Measurements from ENCODE around the gene DAAM1.

The DAAM1 gene

DNA sequence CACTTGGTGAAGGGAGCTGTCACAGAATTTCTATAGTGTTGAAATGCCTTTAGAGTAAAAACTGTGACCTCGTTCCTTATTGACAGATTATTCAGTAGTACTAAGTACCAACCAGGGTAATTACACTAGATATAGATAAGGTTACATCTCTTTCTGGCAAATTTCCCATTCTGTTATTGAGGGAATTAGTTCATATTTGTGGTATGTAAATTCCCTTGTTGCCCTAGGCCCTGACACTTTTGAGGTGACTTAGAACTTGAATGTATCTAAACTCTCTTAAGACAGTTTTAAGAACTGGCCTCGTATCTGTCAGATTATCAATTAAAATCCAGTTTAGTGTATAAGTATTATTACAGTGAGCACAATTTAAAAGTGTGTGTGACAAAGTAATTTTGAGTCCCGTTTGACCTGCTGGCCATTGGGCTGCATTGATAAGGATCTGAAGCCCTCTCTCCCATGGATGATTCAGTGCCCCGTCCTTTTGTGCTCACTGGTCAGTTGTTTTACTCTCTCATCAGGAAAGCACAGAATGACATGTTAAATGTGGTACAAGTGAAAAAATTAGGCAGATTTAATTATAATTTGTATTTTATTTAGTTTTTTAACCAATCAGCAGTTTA, 153.5 kb downstream of the DAAM1 start:
- no peak for DNase-seq (ENCODE audit: low spot score)

- no peak for DNase-seq (ENCODE audit: low spot score)
Observed at GRCh38 chr14:59342516-59343484, 154.3 kb downstream of the DAAM1 start.

GRCh38 chr14:59343585-59343984, 155.1 kb downstream of the DAAM1 start:
- no peak for DNase-seq (ENCODE audit: low spot score)

DNA sequence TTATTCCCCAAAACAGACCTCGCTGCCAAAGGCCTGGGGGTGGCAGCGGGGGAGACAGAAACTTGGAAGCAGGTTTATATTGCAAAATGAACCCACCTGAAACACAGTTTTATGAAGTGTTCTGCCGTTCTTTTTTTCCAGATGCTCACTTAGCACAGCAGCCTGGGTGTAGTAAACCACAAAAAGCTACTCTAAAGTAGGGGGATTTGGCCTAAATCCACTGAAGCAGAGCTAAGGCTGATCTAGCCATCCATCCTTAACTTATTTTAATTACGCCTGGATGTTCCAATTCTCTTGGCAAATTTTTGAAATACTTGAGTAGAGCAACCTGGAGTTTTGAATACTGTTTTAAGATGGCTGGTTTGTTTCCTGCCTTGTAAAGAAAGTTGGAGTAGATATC, 155.5 kb downstream of the DAAM1 start:
- no peak for DNase-seq (ENCODE audit: low spot score)

- no peak for DNase-seq (ENCODE audit: low spot score)
Observed at GRCh38 chr14:59344691-59345455, 156.4 kb downstream of the DAAM1 start.

GRCh38 chr14:59346329-59346728, 157.9 kb downstream of the DAAM1 start:
- DNase-seq (ENCODE audit: low spot score) = no peak

- DNase-seq (ENCODE audit: low spot score) = no peak
Observed at GRCh38 chr14:59346796-59347510, 158.5 kb downstream of the DAAM1 start.

- no peak for DNase-seq (ENCODE audit: low spot score)
Observed at GRCh38 chr14:59347511-59347900, 159.0 kb downstream of the DAAM1 start.

GRCh38 chr14:59347915-59348314, 159.4 kb downstream of the DAAM1 start:
- no peak for DNase-seq (ENCODE audit: low spot score)

DNA sequence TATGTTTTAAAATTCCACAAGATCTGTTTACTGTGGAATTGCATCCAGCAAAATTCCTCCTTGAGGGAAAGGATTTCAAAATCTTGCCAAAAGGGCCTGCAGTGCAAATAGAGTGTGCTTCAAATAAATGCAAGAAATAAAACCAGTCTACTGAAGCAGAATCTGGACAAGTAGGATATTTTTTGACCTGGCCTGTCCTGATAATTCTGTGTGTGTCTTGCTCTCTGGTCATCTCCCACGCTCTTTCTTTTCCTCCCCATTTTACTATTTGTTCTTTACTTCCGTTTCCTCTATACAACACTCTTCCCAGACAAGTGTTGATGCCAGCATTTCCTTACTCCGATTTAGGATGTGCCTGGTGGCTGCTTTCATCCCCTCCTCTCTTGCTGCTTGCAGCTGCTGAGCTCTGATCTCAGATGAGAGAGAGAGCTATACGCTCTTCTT, 160.8 kb downstream of the DAAM1 start:
- no peak for DNase-seq (ENCODE audit: low spot score)

DNA sequence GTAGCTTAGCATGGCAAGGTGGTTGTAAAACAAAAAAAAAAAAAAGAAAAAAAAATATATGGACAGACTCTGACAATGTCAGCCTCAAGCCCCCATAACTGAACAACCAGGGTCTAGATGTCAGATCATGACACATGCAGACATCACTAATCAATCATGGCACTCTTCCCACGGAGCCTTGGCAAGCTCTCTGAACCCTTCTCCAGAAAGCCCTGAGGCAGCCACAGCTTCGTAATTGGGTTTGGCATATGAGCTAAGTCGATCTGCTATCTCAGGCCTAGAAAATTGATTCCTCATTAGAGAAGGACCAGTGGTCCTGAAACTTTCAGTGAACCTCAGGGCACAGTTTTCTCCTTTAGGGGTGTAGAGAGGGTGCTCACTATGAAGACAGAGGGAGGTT, 164.5 kb downstream of the DAAM1 start:
- DNase-seq (ENCODE audit: low spot score) = no peak

- DNase-seq (ENCODE audit: low spot score) = no peak
Observed at GRCh38 chr14:59354666-59355065, 166.2 kb downstream of the DAAM1 start.

DNA sequence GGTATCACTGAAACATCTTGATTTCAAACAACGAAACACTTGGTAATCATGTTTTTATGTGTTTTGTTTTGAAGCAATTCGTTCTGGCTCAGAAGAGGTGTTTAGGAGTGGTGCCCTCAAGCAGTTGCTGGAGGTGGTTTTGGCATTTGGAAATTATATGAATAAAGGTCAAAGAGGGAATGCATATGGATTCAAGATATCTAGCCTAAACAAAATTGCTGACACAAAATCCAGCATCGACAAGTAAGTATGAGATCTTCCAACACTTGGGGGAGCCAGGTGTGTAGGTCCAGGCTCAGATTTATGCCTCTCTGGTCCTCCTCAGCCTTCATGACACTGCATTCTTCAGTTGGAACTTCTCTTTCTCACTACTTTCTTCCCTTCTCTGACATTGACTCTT, 166.6 kb downstream of the DAAM1 start:
- no peak for DNase-seq (ENCODE audit: low spot score)

DNA sequence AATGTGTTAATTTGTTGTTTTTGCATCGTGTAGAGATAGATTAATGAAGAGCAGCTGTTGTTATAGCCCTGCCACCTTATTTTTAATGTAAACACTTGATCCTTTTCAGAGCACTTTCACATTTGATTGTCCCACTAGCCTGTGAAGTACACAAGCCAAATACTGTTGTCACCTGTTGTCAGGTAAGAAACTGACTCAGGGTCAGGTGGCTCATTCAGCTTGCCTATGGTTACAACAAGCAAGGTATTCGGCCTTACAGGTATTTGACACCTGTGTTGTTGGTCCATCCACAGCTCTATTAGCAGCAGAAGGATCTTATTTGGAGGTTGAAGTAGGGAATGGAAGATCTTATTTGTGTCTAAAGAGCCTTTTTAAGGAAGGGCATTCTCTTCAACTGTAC, 167.8 kb downstream of the DAAM1 start:
- DNase-seq (ENCODE audit: low spot score) = no peak

DNA sequence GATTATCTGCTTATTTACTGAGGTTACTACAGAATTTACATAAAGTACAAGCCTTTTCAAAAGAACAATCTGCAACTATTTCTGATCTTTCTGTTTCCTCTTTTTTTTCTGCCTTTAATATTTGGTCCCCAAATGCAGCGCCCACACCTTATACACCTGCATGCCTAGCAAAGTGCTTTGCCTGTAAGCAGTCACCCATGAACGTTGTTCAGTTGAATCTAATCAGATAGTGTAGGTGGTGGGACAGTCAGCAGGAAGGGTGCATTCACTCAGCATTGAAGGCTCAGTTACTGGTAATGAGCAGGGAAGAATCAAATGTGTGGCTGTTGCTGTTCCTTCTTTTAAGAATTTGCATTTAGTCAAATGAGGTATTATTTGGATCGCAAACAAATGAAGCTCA, 168.3 kb downstream of the DAAM1 start:
- DNase-seq (ENCODE audit: low spot score) = no peak

DNA sequence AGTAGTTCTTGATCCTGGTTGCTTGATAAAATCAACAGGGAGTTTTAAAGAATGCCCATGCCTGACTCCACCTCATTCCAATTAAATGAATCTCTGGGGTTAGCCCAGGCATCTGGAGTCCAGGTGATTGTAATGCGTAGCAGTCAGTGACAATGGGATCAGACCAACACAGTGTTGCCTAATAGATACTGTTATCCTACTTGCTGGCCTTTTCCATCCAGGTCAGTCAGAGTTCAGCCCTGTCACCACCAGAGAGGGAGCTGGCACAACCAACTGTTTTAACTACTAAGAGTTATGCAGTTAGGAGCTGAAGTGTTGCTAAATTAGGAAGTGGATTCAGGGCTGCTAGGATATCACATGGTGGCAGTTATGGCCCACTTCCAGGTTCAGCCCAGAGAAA, 169.6 kb downstream of the DAAM1 start:
- no peak for DNase-seq (ENCODE audit: low spot score)

- DNase-seq (ENCODE audit: low spot score) = no peak
Observed at GRCh38 chr14:59358784-59359183, 170.3 kb downstream of the DAAM1 start.

GRCh38 chr14:59359431-59360124, 171.1 kb downstream of the DAAM1 start:
- DNase-seq (ENCODE audit: low spot score) = no peak

DNA sequence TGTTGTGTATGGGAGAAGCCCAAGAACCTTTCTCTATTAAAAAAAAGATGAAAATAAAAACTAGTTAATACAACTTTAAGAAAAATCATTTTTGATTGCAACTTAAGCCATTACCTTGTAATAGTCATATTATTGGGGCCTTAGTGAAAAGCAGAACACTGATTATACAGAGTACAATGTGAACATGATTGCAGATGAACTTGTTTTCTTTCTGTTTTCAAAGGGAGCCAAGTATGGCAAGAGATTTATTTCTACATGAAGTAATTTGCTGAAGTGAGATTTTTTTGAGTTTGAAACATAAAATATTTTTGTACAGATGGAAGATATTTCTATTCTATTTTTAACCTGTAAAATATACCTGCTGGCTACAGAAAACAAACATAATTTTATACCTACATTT, 171.8 kb downstream of the DAAM1 start:
- DNase-seq (ENCODE audit: low spot score) = no peak

DNA sequence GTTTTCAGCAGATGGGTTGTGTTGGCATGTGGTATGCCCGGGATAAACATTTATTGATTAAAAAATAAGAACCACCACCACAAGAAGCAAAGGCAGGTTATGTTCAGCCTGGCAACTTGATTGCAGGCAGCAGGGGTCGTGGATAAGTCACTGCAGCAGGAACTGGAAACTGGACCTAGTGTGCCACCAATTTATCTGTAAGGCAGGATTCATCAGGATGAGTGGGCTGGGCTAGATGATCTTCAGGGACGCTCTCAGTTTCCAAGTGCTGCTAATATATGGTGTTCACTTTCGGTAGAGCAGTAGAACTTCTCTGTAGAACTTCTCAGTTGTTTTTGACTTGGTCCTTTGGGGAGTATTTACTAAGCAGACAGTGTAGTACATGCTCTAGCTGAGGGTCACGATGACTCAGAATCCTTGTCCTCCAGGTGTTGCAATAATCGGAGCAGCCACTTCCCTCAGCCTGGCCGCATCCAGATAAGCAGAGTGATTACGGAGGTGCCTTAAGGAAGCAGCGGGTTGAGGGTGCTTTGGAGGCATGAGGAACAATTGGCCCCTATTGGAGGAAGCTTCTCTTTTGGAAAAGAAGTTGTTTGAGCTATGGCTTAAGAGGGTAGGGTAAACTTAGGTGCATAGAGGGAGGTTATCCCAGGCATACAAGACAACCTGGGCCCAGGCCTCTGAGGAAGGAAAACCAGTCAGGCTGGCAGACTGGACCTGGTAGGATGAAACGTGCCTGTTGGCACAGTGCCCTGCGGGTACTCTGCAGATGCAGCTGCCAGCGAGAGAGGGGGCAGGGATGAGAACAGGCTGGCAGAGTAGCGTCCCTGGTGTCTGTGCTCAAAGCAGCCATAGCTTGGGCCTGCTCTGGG, 172.7 kb downstream of the DAAM1 start:
- no peak for DNase-seq (ENCODE audit: low spot score)
